Keratinocyte (primary cell): ENCODE data around the gene MANF. TPM values are rescaled to one million over a fixed set of nuclear protein-coding genes. Genes with fewer than 3 reads are reported as not detected.

Source experiments
- DNase-seq: peaks from one replicate; pipeline ENCODE4 v3.0.0-alpha.2; 2011; ENCODE audit warnings: low read depth, missing footprints, low spot score
- FAIRE-seq: peaks from 2 replicates; lab custom pipeline; 2011; peaks lifted over from hg19 to GRCh38; lab: Jason Lieb, UNC
- H2AFZ ChIP-seq: 2 replicates; pipeline ENCODE4 v1.6.0; 2012; ENCODE audit warnings: low read length, control low read depth, inconsistent platforms; ENCODE audit not compliant: control insufficient read depth
- H3K27ac ChIP-seq: 2 replicates; pipeline ENCODE4 v1.5.1; 2011; ENCODE audit warnings: low read length; ENCODE audit not compliant: control insufficient read depth, insufficient read depth
- H3K27me3 ChIP-seq: 3 replicates; pipeline ENCODE4 v1.6.0; 2011; ENCODE audit warnings: low read length; ENCODE audit not compliant: control insufficient read depth, insufficient read depth; ENCODE audit errors: extremely low read depth
- H3K36me3 ChIP-seq, 2 experiments: 2 replicates in 1 of 2; 3 replicates in 1 of 2; pipeline ENCODE4 v1.5.1; 2011; ENCODE audit warnings: low read length in 2 of 2, mild to moderate bottlenecking in 1 of 2; ENCODE audit not compliant: control insufficient read depth in 2 of 2, insufficient read depth in 2 of 2; ENCODE audit errors: extremely low read depth in 1 of 2
- H3K4me1 ChIP-seq: 3 replicates; pipeline ENCODE4 v1.5.1; 2011; ENCODE audit warnings: low read length; ENCODE audit not compliant: control insufficient read depth, insufficient read depth; ENCODE audit errors: extremely low read depth
- H3K4me2 ChIP-seq: 3 replicates; pipeline ENCODE4 v1.6.0; 2011; ENCODE audit warnings: low read depth, low read length; ENCODE audit not compliant: control insufficient read depth, insufficient read depth; ENCODE audit errors: extremely low read depth
- H3K4me3 ChIP-seq, 3 experiments: fragments of 200-600 bp in 1 of 3; sonication (generic) in 1 of 3; 2 replicates in 2 of 3; 3 replicates in 1 of 3; pipeline ENCODE4 v1.5.1; 2011 to 2016; ENCODE audit warnings: low read length in 3 of 3, mild to moderate bottlenecking in 3 of 3, control low read depth in 2 of 3, inconsistent platforms in 1 of 3, low read depth in 1 of 3, mixed read lengths in 1 of 3, mixed run types in 1 of 3, moderate library complexity in 1 of 3; ENCODE audit not compliant: control insufficient read depth in 2 of 3, insufficient read depth in 2 of 3; ENCODE audit errors: extremely low read depth in 1 of 3
- H3K79me2 ChIP-seq: 2 replicates; pipeline ENCODE4 v1.6.0; 2012; ENCODE audit warnings: low read length; ENCODE audit not compliant: control insufficient read depth, insufficient read depth
- H3K9ac ChIP-seq: 3 replicates; pipeline ENCODE4 v1.6.0; 2011; ENCODE audit warnings: low read length; ENCODE audit not compliant: control insufficient read depth, insufficient read depth; ENCODE audit errors: extremely low read depth
- H3K9me1 ChIP-seq: 3 replicates; pipeline ENCODE4 v1.6.0; 2011; ENCODE audit warnings: low read length; ENCODE audit not compliant: control insufficient read depth, insufficient read depth; ENCODE audit errors: extremely low read depth
- H3K9me3 ChIP-seq: 2 replicates; pipeline ENCODE4 v1.5.1; 2012; ENCODE audit warnings: low read depth, low read length; ENCODE audit not compliant: control insufficient read depth
- H4K20me1 ChIP-seq: 3 replicates; pipeline ENCODE4 v1.6.0; 2011; ENCODE audit warnings: low read length; ENCODE audit not compliant: control insufficient read depth, insufficient read depth; ENCODE audit errors: extremely low read depth
- EZH2 ChIP-seq: IDR thresholded peaks from one replicate; pipeline ENCODE4 v1.6.1; 2012; ENCODE audit warnings: inconsistent platforms, mild to moderate bottlenecking, low read length, moderate library complexity
- dilution Hi-C: fragments of 300-500 bp; cut with MboI; formaldehyde crosslinking; loops from one replicate; pipeline ENCODE4 v1.7.0; 2020; ENCODE audit warnings: low sequenced_read_pairs; ENCODE audit not compliant: extremely low pct_ligation_motif_present
- polyA plus RNA-seq, 5 experiments: library from polyadenylated mRNA; depleted of rRNA in 3 of 5; stranded (reverse) in 3 of 5; stranded (forward) in 1 of 5; unstranded in 1 of 5; fragments of >200 nt; gene quantifications; 1 replicate in 1 of 5; 2 replicates in 3 of 5; 3 replicates in 1 of 5; pipeline versions ENCODE4 v1.2.1 to v1.2.3, GENCODE V29; 2011 to 2012; ENCODE audit warnings: missing spikeins in 2 of 5, low read depth in 1 of 5, low replicate concordance in 1 of 5
- TF ChIP-seq, protein P1 (sequence below), 3 experiments: IDR thresholded peaks in 1 of 3; conservative IDR thresholded peaks in 1 of 3; optimal IDR thresholded peaks in 1 of 3; 2 replicates in 2 of 3; 3 replicates in 1 of 3; pipeline versions ENCODE3 to v1.5.1; 2011; ENCODE audit warnings: low read length in 3 of 3, mild to moderate bottlenecking in 3 of 3, moderate library complexity in 2 of 3, control low read depth in 1 of 3, inconsistent platforms in 1 of 3; ENCODE audit not compliant: insufficient read depth in 2 of 3; ENCODE audit errors: extremely low read depth in 1 of 3

The MANF gene
- polyA plus RNA-seq, 1 donor (not counting 4 experiments of a cell fraction or from before 2014, with no cell fraction given), result 143 TPM

DNA sequence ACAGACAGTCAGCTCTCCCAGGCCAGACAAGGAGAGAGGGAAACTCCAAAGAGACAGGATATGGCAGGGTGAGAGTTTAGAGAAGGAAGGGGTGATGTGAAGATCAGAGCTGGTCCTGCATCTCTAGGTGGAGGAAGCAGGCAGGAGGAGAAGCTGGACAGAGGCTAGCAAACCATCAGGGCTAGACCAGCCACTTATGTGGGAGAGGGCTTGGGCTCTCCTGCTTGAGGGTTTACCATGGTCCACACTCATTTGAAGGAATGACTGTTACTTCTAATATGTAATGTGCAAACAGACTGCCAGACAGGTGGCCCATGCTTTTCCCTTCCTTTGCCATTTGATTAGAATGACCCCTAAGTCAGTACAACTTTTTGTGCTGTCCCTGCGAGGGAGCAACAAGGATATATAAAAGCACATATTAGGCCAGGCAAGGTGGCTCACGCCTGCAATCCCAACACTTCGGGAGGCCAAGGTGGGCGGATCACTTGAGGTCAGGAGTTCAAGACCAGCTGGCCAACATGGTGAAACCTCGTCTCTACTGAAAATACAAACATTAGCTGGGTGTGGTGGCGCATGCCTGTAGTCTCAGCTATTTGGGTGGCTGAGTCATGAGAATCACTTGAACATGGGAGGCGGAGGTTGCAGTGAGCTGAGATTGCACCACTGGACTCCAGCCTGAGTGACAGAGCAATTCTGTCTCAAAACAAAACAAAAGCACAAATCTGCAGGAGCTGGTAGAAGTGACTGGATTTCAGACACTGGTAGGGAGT, 41.0 kb upstream of the MANF start:
- Histone ChIP-seq H3K4me3 (no peak overlapping the region), H3K9me1 (peaks cover 2% of the 10 kb centered on the region), H3K79me2 (no peaks in the 10 kb centered on the region), H4K20me1 (no peaks in the 10 kb centered on the region), H3K4me2 (no peak overlapping the region), H3K27me3 (no peaks in the 10 kb centered on the region), H3K36me3 (no peaks in the 10 kb centered on the region), H2AFZ (no peak overlapping the region), H3K9me3 (no peaks in the 10 kb centered on the region), H3K9ac (no peak overlapping the region), H3K4me1 (peaks cover 25% of the 10 kb centered on the region), H3K27ac (no peak overlapping the region)
- DNase-seq (no peak), FAIRE-seq (no peak)
- dilution Hi-C loops, result no loop called here
- TF ChIP-seq, protein P1, sequence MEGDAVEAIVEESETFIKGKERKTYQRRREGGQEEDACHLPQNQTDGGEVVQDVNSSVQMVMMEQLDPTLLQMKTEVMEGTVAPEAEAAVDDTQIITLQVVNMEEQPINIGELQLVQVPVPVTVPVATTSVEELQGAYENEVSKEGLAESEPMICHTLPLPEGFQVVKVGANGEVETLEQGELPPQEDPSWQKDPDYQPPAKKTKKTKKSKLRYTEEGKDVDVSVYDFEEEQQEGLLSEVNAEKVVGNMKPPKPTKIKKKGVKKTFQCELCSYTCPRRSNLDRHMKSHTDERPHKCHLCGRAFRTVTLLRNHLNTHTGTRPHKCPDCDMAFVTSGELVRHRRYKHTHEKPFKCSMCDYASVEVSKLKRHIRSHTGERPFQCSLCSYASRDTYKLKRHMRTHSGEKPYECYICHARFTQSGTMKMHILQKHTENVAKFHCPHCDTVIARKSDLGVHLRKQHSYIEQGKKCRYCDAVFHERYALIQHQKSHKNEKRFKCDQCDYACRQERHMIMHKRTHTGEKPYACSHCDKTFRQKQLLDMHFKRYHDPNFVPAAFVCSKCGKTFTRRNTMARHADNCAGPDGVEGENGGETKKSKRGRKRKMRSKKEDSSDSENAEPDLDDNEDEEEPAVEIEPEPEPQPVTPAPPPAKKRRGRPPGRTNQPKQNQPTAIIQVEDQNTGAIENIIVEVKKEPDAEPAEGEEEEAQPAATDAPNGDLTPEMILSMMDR (optimal IDR thresholded peaks at IDR 0.05 in 1 of 3, IDR thresholded peaks at IDR 0.05 in 1 of 3, conservative IDR thresholded peaks at IDR 0.05 in 1 of 3; ENCODE audit: extremely low read depth in 1 of 3, insufficient read depth in 2 of 3, low read length in 3 of 3), result no peak
- no peak for TF ChIP-seq EZH2

DNA sequence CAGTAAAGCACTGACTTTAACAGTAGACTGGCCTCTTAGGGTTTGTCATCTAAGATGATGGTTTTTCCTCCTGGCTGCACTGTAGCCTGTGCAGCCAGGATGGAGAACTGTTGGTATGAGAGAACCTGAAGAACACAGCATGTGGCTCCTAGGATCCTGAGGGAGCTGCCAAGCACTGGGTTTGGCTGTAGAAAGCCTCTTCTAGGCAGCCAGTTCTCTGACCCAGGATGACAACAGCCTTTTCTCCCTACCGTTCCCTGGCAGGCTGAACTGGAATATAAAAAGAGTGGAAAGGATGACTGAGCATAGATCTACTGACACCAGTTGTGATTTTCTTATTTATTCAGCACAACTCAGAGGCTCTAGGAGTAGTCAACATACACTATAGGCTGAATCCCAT, 34.3 kb upstream of the MANF start:
- Histone ChIP-seq H3K4me1 (peaks cover 10% of the 10 kb centered on the region), H3K27ac (no peak overlapping the region)
- no peak for TF ChIP-seq EZH2
- TF ChIP-seq, protein P1 (optimal IDR thresholded peaks at IDR 0.05 in 1 of 3, IDR thresholded peaks at IDR 0.05 in 1 of 3, conservative IDR thresholded peaks at IDR 0.05 in 1 of 3; ENCODE audit: extremely low read depth in 1 of 3, insufficient read depth in 2 of 3, low read length in 3 of 3), result no peak

More for the DNA sequence above, 34.3 kb upstream of the MANF start:
- H3K9me1 ChIP-seq, result no peaks in the 10 kb centered on the region
- H3K79me2 ChIP-seq, result no peaks in the 10 kb centered on the region
- no peak overlapping the region for H3K4me3 ChIP-seq
- H3K9me3 ChIP-seq, result no peaks in the 10 kb centered on the region
- no peaks in the 10 kb centered on the region for H4K20me1 ChIP-seq
- no peak for FAIRE-seq
- no peak overlapping the region for H3K9ac ChIP-seq
- H3K4me2 ChIP-seq, result no peak overlapping the region
- H3K36me3 ChIP-seq, result no peaks in the 10 kb centered on the region
- DNase-seq, result no peak
- dilution Hi-C loops, result loop anchor here (25.0 kb wide), 1 partner anchor 238 kb away; no protein-coding TSS in a partner anchor
- H2AFZ ChIP-seq, result no peak overlapping the region
- no peaks in the 10 kb centered on the region for H3K27me3 ChIP-seq
